Fibroblast of villous mesenchyme (primary cell): ENCODE measurements around the gene LRRC10B. TPM values are rescaled to one million over a fixed set of nuclear protein-coding genes. Genes with fewer than 3 reads are reported as not detected.
"Not testable (repeated sequence)": the region's sequence is repeated elsewhere in the genome, so short reads cannot be mapped to it uniquely, and the experiment has no call there.

ENCODE experiments used
- DNase-seq: peaks from one replicate; pipeline ENCODE4 v3.0.0-alpha.2; 2010; ENCODE audit warnings: low read depth
- H3K4me3 ChIP-seq: 2 replicates; pipeline ENCODE4 v1.5.1; 2011; ENCODE audit warnings: low read depth, mild to moderate bottlenecking, low read length
- CTCF ChIP-seq: IDR thresholded peaks from 2 replicates; pipeline ENCODE4 v1.5.1; 2012; ENCODE audit warnings: low read depth, mild to moderate bottlenecking, low read length; ENCODE audit not compliant: insufficient read depth
- total RNA-seq: library from RNA; depleted of rRNA; stranded (reverse); fragments of >200 nt; gene quantifications from 2 replicates; pipeline ENCODE4 v1.2.3, GENCODE V29; 2012

LRRC10B gene
- not detected in 2 replicates for total RNA-seq

- H3K4me3 ChIP-seq, result no peak within 1 kb of the TSS
- TF ChIP-seq CTCF, result no peak
- DNase-seq, result no peak
Measured at GRCh38 chr11:61507962-61508861, at the start of gene LRRC10B. LRRC10B (plus strand) TSS chr11:61508749; CDS start chr11:61508999, 250 bp downstream.

- TF ChIP-seq CTCF, result no peak
- DNase-seq, result no peak
- H3K4me3 ChIP-seq, result no peak overlapping the region
Measured at GRCh38 chr11:61460474-61460881, 48.1 kb upstream of the LRRC10B start.

GRCh38 chr11:61460986-61461385 is 47.6 kb upstream of the LRRC10B start:
- no peak for TF ChIP-seq CTCF
- H3K4me3 ChIP-seq, result no peak overlapping the region
- DNase-seq, result no peak

GRCh38 chr11:61467602-61468001 is 40.9 kb upstream of the LRRC10B start:
- H3K4me3 ChIP-seq, DNase-seq: not testable (repeated sequence)

- no peak overlapping the region for H3K4me3 ChIP-seq
- no peak for DNase-seq
- no peak for TF ChIP-seq CTCF
Measured at GRCh38 chr11:61468002-61468401, 40.5 kb upstream of the LRRC10B start.

- no peak for TF ChIP-seq CTCF
- no peak overlapping the region for H3K4me3 ChIP-seq
Measured at GRCh38 chr11:61472282-61472681, 36.3 kb upstream of the LRRC10B start.

GRCh38 chr11:61472868-61473267 is 35.7 kb upstream of the LRRC10B start:
- DNase-seq, result no peak
- no peak for TF ChIP-seq CTCF
- H3K4me3 ChIP-seq, result no peak overlapping the region

More at GRCh38 chr11:61472282-61472681, 36.3 kb upstream of the LRRC10B start:
- peak; percentile 20 for DNase-seq
